ENCODE measurements around the gene CEP20. TPM values are rescaled to one million over a fixed set of nuclear protein-coding genes. Genes with fewer than 3 reads are reported as not detected.

The CEP20 gene
- total and polyA plus RNA-seq, 2 donors (not counting 1 experiment from before 2014, with no cell fraction given) = 14.2 to 30.2 TPM

- Mint-ChIP-seq H3K4me1 (peaks cover 18% of the 10 kb centered on the region), H3K9me3 (ENCODE audit: insufficient read depth) (no peaks in the 10 kb centered on the region), H3K27me3 (no peaks in the 10 kb centered on the region), H3K4me3 (no peak overlapping the region), H3K27ac (no peak overlapping the region)
- Histone ChIP-seq H4K20me1 (ENCODE audit: control insufficient read depth, insufficient read depth, low read length, poor library complexity, severe bottlenecking) (peaks cover under 1% of the 10 kb centered on the region), H3K4me1 (ENCODE audit: control insufficient read depth in 2 of 2, insufficient read depth in 2 of 2, low read length in 2 of 2) (peaks cover 14 to 16% of the 10 kb centered on the region in 2 donors), H2AFZ (ENCODE audit: insufficient read depth, low read depth, low read length, poor library complexity, severe bottlenecking) (no peak overlapping the region), H3K36me3 (replicated peaks in 1 of 2; ENCODE audit: control extremely low read depth in 1 of 2, control insufficient read depth in 1 of 2, extremely low read depth in 1 of 2, insufficient read depth in 2 of 2, low read length in 1 of 2) (no peaks in the 10 kb centered on the region), H3K4me3 (ENCODE audit: control extremely low read depth in 1 of 5, extremely low read depth in 1 of 5, insufficient read depth in 1 of 5, low read depth in 2 of 5, low read length in 4 of 5) (no peak overlapping the region), H3K79me2 (ENCODE audit: control insufficient read depth, insufficient read depth, low read length) (peaks cover 19% of the 10 kb centered on the region), H3K4me2 (replicated peaks; ENCODE audit: low read depth, low read length, poor library complexity, severe bottlenecking) (no peak overlapping the region), H3K9ac (ENCODE audit: low read length) (no peak overlapping the region), H3K27ac (ENCODE audit: low read length in 2 of 2) (no peak overlapping the region), H3K9me3 (ENCODE audit: control extremely low read depth in 1 of 3, control insufficient read depth in 2 of 3, insufficient read depth in 1 of 3, low read length in 2 of 3) (no peaks in the 10 kb centered on the region), H3K27me3 (replicated peaks in 1 of 4; ENCODE audit: control extremely low read depth in 1 of 4, control insufficient read depth in 3 of 4, insufficient read depth in 4 of 4, low read length in 3 of 4) (no peaks in the 10 kb centered on the region)
- ChIA-PET CTCF (no interaction called here), POLR2A (interaction anchor here (0.7 kb wide), 1 partner anchor 200 kb away, joined by 3 read pairs; no protein-coding TSS in a partner anchor)
- TF ChIP-seq CTCF (IDR thresholded peaks at IDR 0.05) (no peak), EZH2 (IDR thresholded peaks at IDR 0.05; ENCODE audit: borderline replicate concordance, insufficient read depth, low read depth, low read length, poor library complexity, severe bottlenecking) (no peak)
- 100% methylated on average over 3 of the region's 3 CpGs for WGBS (ENCODE audit: insufficient coverage)
- ATAC-seq (ENCODE audit: low read depth) (no peak), DNase-seq (no peak)
- intact Hi-C loops (cut with micrococcal nuclease) = no loop called here
These were observed 3.1 kb upstream of the CEP20 start for GRCh38 chr16:15891508-15891907.

- Histone ChIP-seq H3K27ac (ENCODE audit: low read length in 2 of 2) (no peak overlapping the region), H3K36me3 (replicated peaks in 1 of 2; ENCODE audit: control extremely low read depth in 1 of 2, control insufficient read depth in 1 of 2, extremely low read depth in 1 of 2, insufficient read depth in 2 of 2, low read length in 1 of 2) (peaks cover 0 to 16% of the 10 kb centered on the region in 2 experiments), H4K20me1 (ENCODE audit: control insufficient read depth, insufficient read depth, low read length, poor library complexity, severe bottlenecking) (peaks cover 18% of the 10 kb centered on the region), H3K9me3 (ENCODE audit: control extremely low read depth in 1 of 3, control insufficient read depth in 2 of 3, insufficient read depth in 1 of 3, low read length in 2 of 3) (no peaks in the 10 kb centered on the region), H3K4me3 (ENCODE audit: control extremely low read depth in 1 of 5, extremely low read depth in 1 of 5, insufficient read depth in 1 of 5, low read depth in 2 of 5, low read length in 4 of 5) (peak overlapping the region in 2 of 5 experiments; percentile 66 to 99), H2AFZ (ENCODE audit: insufficient read depth, low read depth, low read length, poor library complexity, severe bottlenecking) (no peak overlapping the region), H3K9ac (ENCODE audit: low read length) (no peak overlapping the region), H3K79me2 (ENCODE audit: control insufficient read depth, insufficient read depth, low read length) (peaks cover 55% of the 10 kb centered on the region), H3K27me3 (replicated peaks in 1 of 4; ENCODE audit: control extremely low read depth in 1 of 4, control insufficient read depth in 3 of 4, insufficient read depth in 4 of 4, low read length in 3 of 4) (no peaks in the 10 kb centered on the region), H3K4me2 (replicated peaks; ENCODE audit: low read depth, low read length, poor library complexity, severe bottlenecking) (peak overlapping the region; percentile 71), H3K4me1 (ENCODE audit: control insufficient read depth in 2 of 2, insufficient read depth in 2 of 2, low read length in 2 of 2) (peaks cover 14 to 16% of the 10 kb centered on the region in 2 donors)
- DNase-seq = no peak
- H3K9me3 Mint-ChIP-seq (ENCODE audit: insufficient read depth) = no peaks in the 10 kb centered on the region
- CTCF ChIA-PET = interaction anchor here (0.9 to 2.0 kb wide), 7 partner anchors 9 to 241 kb away, joined by 3 to 15 read pairs (median 5); no protein-coding TSS in a partner anchor
- intact Hi-C loops (cut with micrococcal nuclease) = loop anchor here (5.0 kb wide), 1 partner anchor 1255 kb away; the partner anchor contains the start of genes BFAR and PARN
- ATAC-seq (ENCODE audit: low read depth) = no peak
- peak overlapping the region; percentile 95 for H3K4me3 Mint-ChIP-seq
- POLR2A ChIA-PET = interaction anchor here (1.8 kb wide), 1 partner anchor 63 kb away, joined by 8 read pairs; no protein-coding TSS in a partner anchor
- peaks cover 31% of the 10 kb centered on the region for H3K4me1 Mint-ChIP-seq
- WGBS (ENCODE audit: insufficient coverage) = 100% methylated on average over 2 of the region's 4 CpGs
- H3K27ac Mint-ChIP-seq = peak overlapping the region; percentile 46
- no peaks in the 10 kb centered on the region for H3K27me3 Mint-ChIP-seq
- TF ChIP-seq EZH2 (IDR thresholded peaks at IDR 0.05; ENCODE audit: borderline replicate concordance, insufficient read depth, low read depth, low read length, poor library complexity, severe bottlenecking) (no peak), CTCF (IDR thresholded peaks at IDR 0.05) (no peak)
These were observed 1.1 kb downstream of the CEP20 start for GRCh38 chr16:15887283-15887682.

Measured in B cell (primary cell).